DOHH2 (cell line): Measurements from ENCODE around the gene STPG4.

Experiments
- H3F3A ChIP-seq: fragments of 200-600 bp; sonication (generic), shearing (Covaris generic); 2 replicates; pipeline ENCODE4 v1.6.0; 2016; ENCODE audit warnings: antibody characterized with exemption, mild to moderate bottlenecking; ENCODE audit not compliant: control insufficient read depth, insufficient read depth
- H3K27ac ChIP-seq: fragments of 200-600 bp; sonication (generic); 2 replicates; pipeline ENCODE4 v1.5.1; 2014; ENCODE audit warnings: low read depth, mild to moderate bottlenecking, low read length, moderate library complexity
- H3K27me3 ChIP-seq: fragments of 200-600 bp; sonication (generic); 2 replicates; pipeline ENCODE4 v1.6.1; 2014; ENCODE audit warnings: mild to moderate bottlenecking, low read length, mixed read lengths; ENCODE audit not compliant: control insufficient read depth
- H3K36me3 ChIP-seq: fragments of 200-600 bp; sonication (generic); 2 replicates; pipeline ENCODE4 v1.6.1; 2014; ENCODE audit warnings: mild to moderate bottlenecking, low read length, moderate library complexity, mixed read lengths; ENCODE audit not compliant: control insufficient read depth
- H3K4me1 ChIP-seq: fragments of 200-600 bp; sonication (generic); 2 replicates; pipeline ENCODE4 v1.6.1; 2014; ENCODE audit warnings: mild to moderate bottlenecking, low read length, mixed read lengths; ENCODE audit not compliant: control insufficient read depth
- H3K4me2 ChIP-seq: fragments of 200-600 bp; sonication (generic); 2 replicates; pipeline ENCODE4 v1.6.0; 2014; ENCODE audit warnings: mild to moderate bottlenecking, low read length, moderate library complexity
- H3K4me3 ChIP-seq: fragments of 200-600 bp; sonication (generic); 2 replicates; pipeline ENCODE4 v1.5.1; 2014; ENCODE audit warnings: mild to moderate bottlenecking, low read length, mixed read lengths
- H3K79me2 ChIP-seq: fragments of 200-600 bp; sonication (generic); 2 replicates; pipeline ENCODE4 v1.6.1; 2014; ENCODE audit warnings: mild to moderate bottlenecking, low read length, mixed read lengths; ENCODE audit not compliant: control insufficient read depth
- H3K9me2 ChIP-seq: fragments of 200-600 bp; sonication (generic); replicated peaks from 2 replicates; pipeline ENCODE4 v1.6.1; 2014; ENCODE audit warnings: mild to moderate bottlenecking, low read length, mixed read lengths; ENCODE audit not compliant: control insufficient read depth
- H3K9me3 ChIP-seq: fragments of 200-600 bp; sonication (generic); 2 replicates; pipeline ENCODE4 v1.6.1; 2014; ENCODE audit warnings: antibody characterized with exemption, low read length, mixed read lengths; ENCODE audit not compliant: control insufficient read depth, insufficient read depth
- H4K20me1 ChIP-seq: fragments of 200-600 bp; sonication (generic); 2 replicates; pipeline ENCODE4 v1.6.0; 2014; ENCODE audit warnings: low read depth, mild to moderate bottlenecking, antibody characterized with exemption, low read length, moderate library complexity; ENCODE audit not compliant: control insufficient read depth, insufficient read depth
- CTCF ChIP-seq: fragments of 200-600 bp; sonication (generic); IDR thresholded peaks from one replicate; pipeline ENCODE4 v1.5.1; 2014; ENCODE audit warnings: antibody characterized with exemption, mild to moderate bottlenecking, low read depth, low read length; ENCODE audit not compliant: poor library complexity, severe bottlenecking
- EZH2phosphoT487 ChIP-seq: fragments of 200-600 bp; sonication (generic); IDR thresholded peaks from 2 replicates; pipeline ENCODE4 v1.6.1; 2017; ENCODE audit warnings: borderline replicate concordance, mild to moderate bottlenecking, antibody characterized with exemption, low read length, moderate library complexity, mixed read lengths

STPG4 gene

DNA sequence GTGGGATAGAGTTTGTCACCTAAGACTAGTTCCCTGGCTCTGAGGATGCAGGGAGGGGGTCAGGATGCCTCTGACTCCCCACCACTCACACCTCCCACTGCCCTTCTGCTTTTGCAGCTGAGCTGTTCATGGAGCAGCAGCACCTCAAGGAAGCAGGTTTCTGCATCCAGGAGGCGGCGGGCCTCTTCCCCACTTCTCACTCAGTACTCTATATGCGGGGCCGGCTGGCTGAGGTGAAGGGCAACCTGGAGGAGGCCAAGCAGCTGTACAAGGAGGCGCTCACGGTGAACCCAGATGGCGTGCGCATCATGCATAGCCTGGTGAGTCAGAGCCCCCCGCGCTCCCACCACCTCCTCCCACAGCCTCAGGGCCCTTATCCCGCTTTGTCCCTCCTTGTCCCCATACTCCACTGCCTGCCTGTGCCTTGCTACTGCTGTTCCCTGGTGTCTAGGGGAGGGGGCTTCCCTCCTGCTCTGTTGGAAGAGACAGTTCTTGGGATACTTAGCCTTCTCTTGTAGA is 94.4 kb downstream of the STPG4 start:
- no peaks in the 10 kb centered on the region for H3K9me2 ChIP-seq
- no peak overlapping the region for H3K4me3 ChIP-seq
- H3K27me3 ChIP-seq: no peaks in the 10 kb centered on the region
- no peaks in the 10 kb centered on the region for H3F3A ChIP-seq
- H3K27ac ChIP-seq: no peak overlapping the region
- H3K79me2 ChIP-seq: no peaks in the 10 kb centered on the region
- H4K20me1 ChIP-seq: no peaks in the 10 kb centered on the region
- H3K36me3 ChIP-seq: peaks cover 27% of the 10 kb centered on the region
- TF ChIP-seq CTCF (no peak), EZH2phosphoT487 (no peak)
- H3K9me3 ChIP-seq: no peaks in the 10 kb centered on the region
- no peaks in the 10 kb centered on the region for H3K4me1 ChIP-seq
- no peak overlapping the region for H3K4me2 ChIP-seq

DNA sequence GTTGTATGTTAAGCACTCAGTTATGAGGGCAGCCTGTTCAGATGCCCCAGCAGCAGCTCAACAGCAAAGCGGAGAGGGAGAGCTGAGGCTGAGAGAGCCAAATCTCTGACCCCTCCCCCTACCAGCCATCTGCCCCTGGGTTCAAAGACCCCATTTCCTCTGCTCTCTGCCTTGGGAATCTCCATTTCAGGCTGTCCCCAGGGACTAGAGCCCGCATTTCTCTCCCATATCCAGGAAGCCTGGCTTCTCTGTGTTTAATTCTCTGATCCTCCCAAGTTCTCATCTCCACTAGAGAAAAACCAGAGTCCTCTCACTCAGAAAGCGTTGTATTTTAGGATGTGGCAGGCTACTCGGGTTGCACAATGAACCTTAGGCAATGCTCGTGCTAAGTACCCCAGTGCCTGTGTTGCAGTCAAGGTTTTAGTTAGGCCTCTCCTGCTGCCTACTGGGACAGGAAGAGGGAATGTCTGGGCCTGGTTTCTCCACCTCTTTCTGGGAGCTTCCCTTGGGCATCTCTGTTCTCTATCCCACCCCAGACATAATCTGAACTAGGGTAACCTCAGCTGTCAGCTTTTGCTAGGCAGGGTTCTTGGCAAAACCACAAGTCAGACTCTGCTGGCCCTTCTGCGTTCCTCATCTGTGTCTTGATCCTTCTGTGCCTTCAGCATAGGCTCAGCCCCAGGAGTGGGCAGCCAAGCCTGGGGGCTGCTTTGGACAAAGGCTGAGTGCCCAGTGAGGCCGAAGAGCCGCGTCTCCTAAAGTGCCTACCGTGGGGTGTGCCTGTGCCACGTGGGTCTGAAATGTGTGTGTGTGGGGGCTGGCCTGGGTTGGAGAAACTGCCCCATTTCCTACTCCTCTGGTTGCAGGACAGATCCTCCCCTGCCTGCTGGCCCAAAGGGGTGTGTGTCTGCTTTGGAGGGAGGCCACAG is 96.8 kb downstream of the STPG4 start:
- H3K27me3 ChIP-seq: no peaks in the 10 kb centered on the region
- H3K4me3 ChIP-seq: no peak overlapping the region
- H4K20me1 ChIP-seq: no peaks in the 10 kb centered on the region
- no peaks in the 10 kb centered on the region for H3F3A ChIP-seq
- H3K9me3 ChIP-seq: no peaks in the 10 kb centered on the region
- H3K4me1 ChIP-seq: no peaks in the 10 kb centered on the region
- H3K9me2 ChIP-seq: no peaks in the 10 kb centered on the region
- H3K4me2 ChIP-seq: no peak overlapping the region
- TF ChIP-seq CTCF (no peak), EZH2phosphoT487 (no peak)
- H3K36me3 ChIP-seq: peaks cover 24% of the 10 kb centered on the region
- no peaks in the 10 kb centered on the region for H3K79me2 ChIP-seq
- H3K27ac ChIP-seq: no peak overlapping the region

DNA sequence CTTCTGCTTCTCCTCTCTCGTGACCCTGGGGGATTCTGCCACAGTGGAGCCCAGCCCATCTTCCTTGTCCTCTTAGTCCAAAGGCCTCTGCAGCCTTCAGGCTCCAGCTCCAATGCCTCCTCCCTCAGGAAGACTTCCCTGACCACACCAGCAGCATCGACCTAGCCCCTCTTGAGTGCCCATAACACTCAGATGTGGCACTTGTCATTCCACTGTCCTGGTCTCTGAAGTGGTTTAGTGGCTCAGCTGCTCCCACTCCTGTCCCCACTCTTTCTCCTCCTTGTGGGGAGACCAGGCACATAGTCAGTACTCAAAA is 97.5 kb downstream of the STPG4 start:
- no peaks in the 10 kb centered on the region for H3K79me2 ChIP-seq
- H3K36me3 ChIP-seq: peaks cover 22% of the 10 kb centered on the region
- H3F3A ChIP-seq: no peaks in the 10 kb centered on the region
- no peaks in the 10 kb centered on the region for H3K4me1 ChIP-seq
- H3K4me2 ChIP-seq: no peak overlapping the region
- no peak overlapping the region for H3K4me3 ChIP-seq
- H4K20me1 ChIP-seq: no peaks in the 10 kb centered on the region
- no peaks in the 10 kb centered on the region for H3K9me3 ChIP-seq
- H3K27me3 ChIP-seq: no peaks in the 10 kb centered on the region
- TF ChIP-seq CTCF: no peak
- no peak for TF ChIP-seq EZH2phosphoT487
- no peaks in the 10 kb centered on the region for H3K9me2 ChIP-seq
- no peak overlapping the region for H3K27ac ChIP-seq
